ENCODE measurements around the gene NOSTRIN. TPM values are rescaled to one million over a fixed set of nuclear protein-coding genes. Genes with fewer than 3 reads are reported as not detected.
A peak's percentile ranks its signal among the peaks of the same experiment; 100 is the strongest.
"Not testable (repeated sequence)": the region's sequence is repeated elsewhere in the genome, so short reads cannot be mapped to it uniquely, and the experiment has no call there.

NOSTRIN gene
- total RNA-seq, 1 experiment from 2014 or later, result 0.22 TPM

- DNase-seq (ENCODE audit: low read depth), result not testable (repeated sequence)
Observed at GRCh38 chr2:168882163-168882562, 79.7 kb downstream of the NOSTRIN start.

- peak; percentile 68 for DNase-seq (ENCODE audit: low read depth)
Observed at GRCh38 chr2:168884975-168885374, 82.5 kb downstream of the NOSTRIN start.

GRCh38 chr2:168889635-168890005 is 87.2 kb downstream of the NOSTRIN start:
- no peak for DNase-seq (ENCODE audit: low read depth)

GRCh38 chr2:168890006-168890782 is 87.8 kb downstream of the NOSTRIN start, which contains the start of gene SPC25:
SPC25 (minus strand) TSS chr2:168890430; CDS start chr2:168889519, 911 bp downstream.
- peak; percentile 93 for DNase-seq (ENCODE audit: low read depth)

GRCh38 chr2:168892327-168892726 is 89.9 kb downstream of the NOSTRIN start:
- no peak for DNase-seq (ENCODE audit: low read depth)

GRCh38 chr2:168894101-168894500 is 91.7 kb downstream of the NOSTRIN start:
- no peak for DNase-seq (ENCODE audit: low read depth)

- DNase-seq (ENCODE audit: low read depth), result no peak
Observed at GRCh38 chr2:168894720-168895119, 92.3 kb downstream of the NOSTRIN start.

GRCh38 chr2:168895771-168896170 is 93.3 kb downstream of the NOSTRIN start:
- peak; percentile 33 for DNase-seq (ENCODE audit: low read depth)

GRCh38 chr2:168896783-168897182 is 94.3 kb downstream of the NOSTRIN start:
- DNase-seq (ENCODE audit: low read depth), result no peak

GRCh38 chr2:168897449-168897848 is 95.0 kb downstream of the NOSTRIN start:
- DNase-seq (ENCODE audit: low read depth), result no peak

GRCh38 chr2:168901003-168901402 is 98.6 kb downstream of the NOSTRIN start, which contains the start of gene G6PC2:
G6PC2 (plus strand) TSS chr2:168901291; CDS start chr2:168901332, 41 bp downstream.
- no peak for DNase-seq (ENCODE audit: low read depth)

- no peak for DNase-seq (ENCODE audit: low read depth)
Observed at GRCh38 chr2:168903888-168904287, 101.5 kb downstream of the NOSTRIN start.

- DNase-seq (ENCODE audit: low read depth), result no peak
Observed at GRCh38 chr2:168904358-168904757, 101.9 kb downstream of the NOSTRIN start.

- no peak for DNase-seq (ENCODE audit: low read depth)
Observed at GRCh38 chr2:168907940-168908662, 105.7 kb downstream of the NOSTRIN start.

GRCh38 chr2:168910330-168910729 is 107.9 kb downstream of the NOSTRIN start:
- no peak for DNase-seq (ENCODE audit: low read depth)

- DNase-seq (ENCODE audit: low read depth), result peak; percentile 5
Observed at GRCh38 chr2:168912466-168912865, 110.0 kb downstream of the NOSTRIN start.

- peak; percentile 29 for DNase-seq (ENCODE audit: low read depth)
Observed at GRCh38 chr2:168912901-168913369, 110.5 kb downstream of the NOSTRIN start.

GRCh38 chr2:168913495-168913894 is 111.1 kb downstream of the NOSTRIN start:
- DNase-seq (ENCODE audit: low read depth), result no peak

Measured in M059J (cell line).